Measurements from ENCODE around the gene FCER1G. TPM values are rescaled to one million over a fixed set of nuclear protein-coding genes. Genes with fewer than 3 reads are reported as not detected.

The FCER1G gene
- total and polyA plus RNA-seq, 9 of the 15 experiments (the other 6 are each of a cell fraction or from before 2014, with no cell fraction given) = 0.15 to 0.69 (median 0.31) TPM; not detected in 2

DNA sequence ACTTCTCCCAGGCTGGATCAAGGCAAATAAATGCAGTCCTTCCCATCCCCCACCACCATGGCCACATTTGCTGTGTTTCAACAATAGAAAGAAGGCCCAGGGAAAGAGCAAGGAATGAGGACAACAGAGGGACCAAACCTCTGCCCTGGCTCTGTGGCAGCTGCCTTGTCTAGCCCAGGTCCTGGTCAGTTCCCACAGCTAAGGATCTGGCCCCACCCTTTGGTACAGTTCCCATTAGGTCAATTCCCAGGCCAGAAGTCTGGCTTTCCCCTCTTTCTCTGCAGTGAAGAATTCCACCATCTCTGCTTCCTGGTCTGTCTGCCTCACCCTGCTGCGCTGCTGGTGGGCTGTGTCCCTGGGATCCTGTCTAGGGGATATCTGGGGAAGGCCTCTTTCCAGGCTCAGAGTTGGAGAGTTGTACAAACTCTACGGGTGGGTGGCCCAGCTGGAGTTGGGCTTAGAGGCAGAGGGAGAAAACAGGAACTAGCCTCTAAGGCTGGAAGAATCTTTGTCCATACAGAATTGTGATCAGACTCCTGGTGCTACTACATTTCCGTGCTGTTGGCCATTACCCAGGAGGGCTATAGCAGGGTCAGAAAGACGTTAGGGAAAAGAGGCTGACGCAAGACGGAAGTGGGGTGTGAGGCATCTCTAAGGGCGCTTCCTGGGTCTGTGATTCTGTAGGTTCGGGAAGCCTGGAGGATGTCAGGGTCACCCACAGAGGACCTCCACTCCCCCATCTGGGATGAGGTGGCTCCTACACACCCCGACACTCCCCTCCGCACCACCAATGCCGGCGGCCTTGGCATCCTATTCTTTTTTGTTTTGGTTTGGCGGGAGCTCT is 13.9 kb upstream of the FCER1G start (continued):
- TF ChIP-seq CEBPG (CRISPR knock-in tag; IDR thresholded peaks at IDR 0.05) (peak; percentile 53; the same call in 1 of the 2 replicates), CEBPG (tag; conservative IDR thresholded peaks at IDR 0.05 in 1 of 2, IDR thresholded peaks at IDR 0.05 in 1 of 2) (peak in 1 of 2 experiments; percentile 68; a peak in 1 of 4 replicates), FOXM1 (IDR thresholded peaks at IDR 0.05; ENCODE audit: low read depth) (no peak), FOXM1 (CRISPR knock-in tag; IDR thresholded peaks at IDR 0.05; ENCODE audit: low read depth) (no peak), ZNF644 (tag; IDR thresholded peaks at IDR 0.05; ENCODE audit: low read depth) (0 out of 2 replicates have a peak, but pooled peaks have one; percentile 33), CHCHD3 (CRISPR knock-in tag; IDR thresholded peaks at IDR 0.05) (no peak), TOE1 (IDR thresholded peaks at IDR 0.05; ENCODE audit: borderline replicate concordance) (no peak), TOE1 (CRISPR knock-in tag; IDR thresholded peaks at IDR 0.05; ENCODE audit: borderline replicate concordance, low read depth) (no peak), JUN (IDR thresholded peaks at IDR 0.05; ENCODE audit: borderline replicate concordance, low read depth, low read length) (no peak), JUN (CRISPR knock-in tag; IDR thresholded peaks at IDR 0.05; ENCODE audit: borderline replicate concordance) (0 out of 2 replicates have a peak, but pooled peaks have one; percentile 22), ZNF12 (CRISPR knock-in tag; IDR thresholded peaks at IDR 0.05) (0 out of 2 replicates have a peak, but pooled peaks have one; percentile 1), SMARCB1 (IDR thresholded peaks at IDR 0.05; ENCODE audit: insufficient read length, low read depth) (no peak), PHF8 (IDR thresholded peaks at IDR 0.05; ENCODE audit: borderline replicate concordance, low read length) (no peak), CBFA2T3 (IDR thresholded peaks at IDR 0.05) (no peak), ZNF79 (CRISPR knock-in tag; IDR thresholded peaks at IDR 0.05; ENCODE audit: low read depth) (0 out of 2 replicates have a peak, but pooled peaks have one; percentile 17), ZNF239 (CRISPR knock-in tag; IDR thresholded peaks at IDR 0.05) (0 out of 2 replicates have a peak, but pooled peaks have one; percentile 3), NR2C1 (IDR thresholded peaks at IDR 0.05) (no peak), NR2C1 (tag; IDR thresholded peaks at IDR 0.05) (peak; percentile 21; the same call in 1 of the 2 replicates)
- TF ChIP-seq, protein P1, sequence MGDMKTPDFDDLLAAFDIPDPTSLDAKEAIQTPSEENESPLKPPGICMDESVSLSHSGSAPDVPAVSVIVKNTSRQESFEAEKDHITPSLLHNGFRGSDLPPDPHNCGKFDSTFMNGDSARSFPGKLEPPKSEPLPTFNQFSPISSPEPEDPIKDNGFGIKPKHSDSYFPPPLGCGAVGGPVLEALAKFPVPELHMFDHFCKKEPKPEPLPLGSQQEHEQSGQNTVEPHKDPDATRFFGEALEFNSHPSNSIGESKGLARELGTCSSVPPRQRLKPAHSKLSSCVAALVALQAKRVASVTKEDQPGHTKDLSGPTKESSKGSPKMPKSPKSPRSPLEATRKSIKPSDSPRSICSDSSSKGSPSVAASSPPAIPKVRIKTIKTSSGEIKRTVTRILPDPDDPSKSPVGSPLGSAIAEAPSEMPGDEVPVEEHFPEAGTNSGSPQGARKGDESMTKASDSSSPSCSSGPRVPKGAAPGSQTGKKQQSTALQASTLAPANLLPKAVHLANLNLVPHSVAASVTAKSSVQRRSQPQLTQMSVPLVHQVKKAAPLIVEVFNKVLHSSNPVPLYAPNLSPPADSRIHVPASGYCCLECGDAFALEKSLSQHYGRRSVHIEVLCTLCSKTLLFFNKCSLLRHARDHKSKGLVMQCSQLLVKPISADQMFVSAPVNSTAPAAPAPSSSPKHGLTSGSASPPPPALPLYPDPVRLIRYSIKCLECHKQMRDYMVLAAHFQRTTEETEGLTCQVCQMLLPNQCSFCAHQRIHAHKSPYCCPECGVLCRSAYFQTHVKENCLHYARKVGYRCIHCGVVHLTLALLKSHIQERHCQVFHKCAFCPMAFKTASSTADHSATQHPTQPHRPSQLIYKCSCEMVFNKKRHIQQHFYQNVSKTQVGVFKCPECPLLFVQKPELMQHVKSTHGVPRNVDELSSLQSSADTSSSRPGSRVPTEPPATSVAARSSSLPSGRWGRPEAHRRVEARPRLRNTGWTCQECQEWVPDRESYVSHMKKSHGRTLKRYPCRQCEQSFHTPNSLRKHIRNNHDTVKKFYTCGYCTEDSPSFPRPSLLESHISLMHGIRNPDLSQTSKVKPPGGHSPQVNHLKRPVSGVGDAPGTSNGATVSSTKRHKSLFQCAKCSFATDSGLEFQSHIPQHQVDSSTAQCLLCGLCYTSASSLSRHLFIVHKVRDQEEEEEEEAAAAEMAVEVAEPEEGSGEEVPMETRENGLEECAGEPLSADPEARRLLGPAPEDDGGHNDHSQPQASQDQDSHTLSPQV (IDR thresholded peaks at IDR 0.05) = peak; percentile 92; the same call in 1 of the 2 replicates
- TF ChIP-seq, protein P2, sequence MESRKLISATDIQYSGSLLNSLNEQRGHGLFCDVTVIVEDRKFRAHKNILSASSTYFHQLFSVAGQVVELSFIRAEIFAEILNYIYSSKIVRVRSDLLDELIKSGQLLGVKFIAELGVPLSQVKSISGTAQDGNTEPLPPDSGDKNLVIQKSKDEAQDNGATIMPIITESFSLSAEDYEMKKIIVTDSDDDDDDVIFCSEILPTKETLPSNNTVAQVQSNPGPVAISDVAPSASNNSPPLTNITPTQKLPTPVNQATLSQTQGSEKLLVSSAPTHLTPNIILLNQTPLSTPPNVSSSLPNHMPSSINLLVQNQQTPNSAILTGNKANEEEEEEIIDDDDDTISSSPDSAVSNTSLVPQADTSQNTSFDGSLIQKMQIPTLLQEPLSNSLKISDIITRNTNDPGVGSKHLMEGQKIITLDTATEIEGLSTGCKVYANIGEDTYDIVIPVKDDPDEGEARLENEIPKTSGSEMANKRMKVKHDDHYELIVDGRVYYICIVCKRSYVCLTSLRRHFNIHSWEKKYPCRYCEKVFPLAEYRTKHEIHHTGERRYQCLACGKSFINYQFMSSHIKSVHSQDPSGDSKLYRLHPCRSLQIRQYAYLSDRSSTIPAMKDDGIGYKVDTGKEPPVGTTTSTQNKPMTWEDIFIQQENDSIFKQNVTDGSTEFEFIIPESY (CRISPR knock-in tag; IDR thresholded peaks at IDR 0.05) = peak; percentile 45; the same call in 1 of the 2 replicates
- TF ChIP-seq, protein P3, sequence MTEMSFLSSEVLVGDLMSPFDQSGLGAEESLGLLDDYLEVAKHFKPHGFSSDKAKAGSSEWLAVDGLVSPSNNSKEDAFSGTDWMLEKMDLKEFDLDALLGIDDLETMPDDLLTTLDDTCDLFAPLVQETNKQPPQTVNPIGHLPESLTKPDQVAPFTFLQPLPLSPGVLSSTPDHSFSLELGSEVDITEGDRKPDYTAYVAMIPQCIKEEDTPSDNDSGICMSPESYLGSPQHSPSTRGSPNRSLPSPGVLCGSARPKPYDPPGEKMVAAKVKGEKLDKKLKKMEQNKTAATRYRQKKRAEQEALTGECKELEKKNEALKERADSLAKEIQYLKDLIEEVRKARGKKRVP (CRISPR knock-in tag; IDR thresholded peaks at IDR 0.05) = peak; percentile 36; the same call in 1 of the 2 replicates
